RWPE1 (cell line): ENCODE results near the gene COPS6.
A peak's percentile ranks its signal among the peaks of the same experiment; 100 is the strongest.
"Not testable (repeated sequence)": the region's sequence is repeated elsewhere in the genome, so short reads cannot be mapped to it uniquely, and the experiment has no call there.

Experiments
- CTCF ChIA-PET: fragments of 350-600 bp; sonication (Branson Sonifier 250); formaldehyde crosslinking; extraction: SDS; loops from one replicate; lab custom pipeline; 2021; lab: Yijun Ruan, JAX
- POLR2A ChIA-PET: fragments of 400-600 bp; formaldehyde crosslinking; extraction: SDS; loops from one replicate; lab custom pipeline; 2020; ENCODE audit warnings: antibody characterized with exemption; ENCODE audit not compliant: low non-redundant PET; lab: Yijun Ruan, JAX
- DNase-seq: peaks from one replicate; pipeline ENCODE4 v3.0.0; 2012; ENCODE audit warnings: low spot score
- H3K27ac ChIP-seq: fragments of 450-650 bp; 2 replicates; pipeline ENCODE4 v1.5.1; 2017
- CTCF ChIP-seq: fragments of 450-650 bp; conservative IDR thresholded peaks from 2 replicates; pipeline ENCODE4 v1.5.1; 2017; ENCODE audit warnings: low read depth, mild to moderate bottlenecking

Gene COPS6

GRCh38 chr7:100126239-100126930, 37.6 kb downstream of the COPS6 start:
- ChIA-PET POLR2A (interaction anchor here (0.7 kb wide), 1 partner anchor 751 kb away, joined by 3 read pairs; no protein-coding TSS in a partner anchor), CTCF (interaction anchor here (0.7 kb wide), 2 partner anchors 30 to 213 kb away, joined by 3 to 5 read pairs; no protein-coding TSS in a partner anchor)
- DNase-seq: no peak
- no peak for TF ChIP-seq CTCF
- peak overlapping the region; percentile 99 for H3K27ac ChIP-seq

GRCh38 chr7:100126931-100127865, 38.4 kb downstream of the COPS6 start, which contains the start of gene MBLAC1:
Gene MBLAC1, plus strand, starts transcription at chr7:100126967. Its CDS starts 429 bp downstream, at chr7:100127396.
- peak; percentile 92 for DNase-seq
- H3K27ac ChIP-seq: peak within 1 kb of the TSS; percentile 99
- CTCF ChIA-PET: interaction anchor here (0.7 kb wide), 2 partner anchors 30 to 214 kb away, joined by 3 to 5 read pairs; no protein-coding TSS in a partner anchor
- POLR2A ChIA-PET: interaction anchor here (0.7 kb wide), 1 partner anchor 752 kb away, joined by 3 read pairs; no protein-coding TSS in a partner anchor
- TF ChIP-seq CTCF: no peak

GRCh38 chr7:100127866-100128636, 39.3 kb downstream of the COPS6 start:
- TF ChIP-seq CTCF: no peak
- peak overlapping the region; percentile 99 for H3K27ac ChIP-seq
- POLR2A ChIA-PET: no interaction called here
- CTCF ChIA-PET: interaction anchor here (0.6 kb wide), 2 partner anchors 11 to 20 kb away, joined by 4 read pairs; no protein-coding TSS in a partner anchor
- no peak for DNase-seq

GRCh38 chr7:100128637-100128963, 39.8 kb downstream of the COPS6 start:
- no peak for TF ChIP-seq CTCF
- CTCF ChIA-PET: interaction anchor here (0.6 kb wide), 1 partner anchor 20 kb away, joined by 4 read pairs; no protein-coding TSS in a partner anchor
- DNase-seq: no peak
- POLR2A ChIA-PET: no interaction called here
- H3K27ac ChIP-seq: no peak overlapping the region

- DNase-seq, POLR2A ChIA-PET, H3K27ac ChIP-seq: not testable (repeated sequence)
- CTCF ChIA-PET: interaction anchor here (0.5 to 1.6 kb wide), 9 partner anchors 9 to 1191 kb away, joined by 3 to 6 read pairs (median 4); partner anchors contain the start of gene STAG3
Observed at GRCh38 chr7:100130220-100130607, 41.4 kb downstream of the COPS6 start.

GRCh38 chr7:100130608-100131453, 42.1 kb downstream of the COPS6 start:
- ChIA-PET POLR2A (no interaction called here), CTCF (interaction anchor here (0.5 to 1.6 kb wide), 13 partner anchors 8 to 289 kb away, joined by 3 to 6 read pairs (median 4); partner anchors contain the start of genes AP4M1, MCM7, PVRIG and STAG3)
- H3K27ac ChIP-seq: no peak overlapping the region
- DNase-seq: no peak
- TF ChIP-seq CTCF: peak; percentile 98
